ENCODE data around the gene UVSSA.
"Not testable (repeated sequence)": the region's sequence is repeated elsewhere in the genome, so short reads cannot be mapped to it uniquely, and the experiment has no call there.

Gene UVSSA

DNA sequence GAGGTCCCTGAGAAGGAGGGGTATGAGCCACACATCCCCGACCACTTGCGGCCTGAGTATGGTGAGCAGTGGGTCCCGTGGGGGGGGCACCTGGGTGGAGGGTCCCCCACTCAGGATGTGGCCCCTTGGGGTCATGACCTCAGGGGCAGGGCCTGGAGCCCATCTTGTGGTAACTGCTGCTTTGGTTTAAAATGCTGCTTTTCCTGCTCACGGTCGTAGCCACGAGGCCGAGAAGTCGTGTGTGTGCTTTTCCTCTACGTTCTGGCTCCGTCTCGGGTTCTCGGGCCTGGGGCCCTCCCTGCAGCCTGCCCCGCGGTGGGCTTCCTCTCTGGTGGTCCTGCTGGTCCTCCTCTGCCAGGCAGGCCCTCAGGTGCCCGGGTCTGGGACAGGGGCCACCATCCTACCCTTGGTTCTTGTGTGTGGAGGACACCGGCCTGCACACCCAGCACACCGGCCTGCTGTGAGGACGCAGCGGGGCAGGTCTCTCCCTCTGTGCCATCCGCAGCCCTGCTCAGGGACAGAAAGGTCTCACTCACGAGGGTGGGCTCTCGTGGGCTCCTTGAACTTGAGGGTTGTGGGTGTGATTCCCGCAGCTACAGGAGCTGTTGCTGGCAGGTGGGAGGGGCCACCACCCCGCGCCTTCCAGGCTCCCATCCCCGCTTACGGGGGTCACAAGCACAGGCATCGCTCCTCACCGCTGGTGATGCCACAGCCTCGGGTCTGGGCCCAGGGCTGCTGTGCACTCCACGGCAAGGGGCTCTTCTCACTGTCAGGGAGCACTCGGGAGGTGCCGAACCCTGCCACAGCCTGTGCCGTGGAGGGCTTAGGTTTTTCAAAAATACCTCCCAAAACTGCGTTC, 19.6 kb downstream of the UVSSA start:
- ATAC-seq (ENCODE audit: low read depth) = no peak
- H3K9me3 Mint-ChIP-seq = no peaks in the 10 kb centered on the region
- H3K27ac Mint-ChIP-seq = no peak overlapping the region
- peaks cover 6% of the 10 kb centered on the region for H3K4me1 Mint-ChIP-seq
- H3K4me3 Mint-ChIP-seq = no peak overlapping the region
- H3K27me3 Mint-ChIP-seq = no peaks in the 10 kb centered on the region
- H3K36me3 Mint-ChIP-seq = peaks cover 15% of the 10 kb centered on the region
- no peak for DNase-seq (ENCODE audit: low spot score in 2 of 2)

DNA sequence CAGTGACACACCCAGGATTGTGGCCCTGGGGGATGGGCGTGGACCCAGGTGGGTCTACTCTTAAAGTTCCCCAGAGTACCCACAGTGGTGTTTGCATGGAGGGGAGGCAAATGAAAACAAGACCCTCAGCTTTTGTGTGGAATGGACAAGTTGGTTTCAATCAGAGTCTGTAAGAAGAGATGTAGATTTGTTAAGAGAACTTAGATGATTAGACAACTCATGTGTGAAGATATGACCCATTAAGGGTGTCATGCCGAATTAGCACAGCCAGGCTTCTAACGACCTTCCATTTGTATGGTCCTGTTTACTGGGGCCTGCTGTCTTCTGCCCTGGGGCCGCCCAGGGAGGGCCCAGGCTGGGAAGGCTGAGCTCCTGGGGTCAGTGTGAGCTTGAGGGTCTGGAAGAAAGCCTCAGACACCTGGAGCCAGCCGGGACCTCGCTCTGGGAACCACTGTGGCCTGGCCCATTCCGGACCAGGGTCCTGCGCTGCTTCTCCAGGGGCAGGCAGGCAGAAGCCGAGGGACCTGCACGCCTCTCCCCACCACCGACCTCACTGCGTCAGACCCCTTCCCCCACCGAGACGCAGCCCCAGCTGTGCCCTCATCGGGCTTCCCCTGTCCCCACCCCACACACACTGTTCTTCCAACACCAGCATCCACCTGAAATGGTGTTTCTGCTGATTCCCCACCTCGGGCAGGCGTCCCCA, 20.4 kb downstream of the UVSSA start:
- H3K9me3 Mint-ChIP-seq = no peaks in the 10 kb centered on the region
- H3K27ac Mint-ChIP-seq = no peak overlapping the region
- H3K36me3 Mint-ChIP-seq = peaks cover 20% of the 10 kb centered on the region

GRCh38 chr4:1367936-1368289, 20.9 kb downstream of the UVSSA start:
- Mint-ChIP-seq H3K36me3 (peaks cover 25% of the 10 kb centered on the region), H3K27me3 (no peaks in the 10 kb centered on the region)

More for the DNA sequence above, 20.4 kb downstream of the UVSSA start:
- DNase-seq (ENCODE audit: low spot score in 2 of 2) (no peak), ATAC-seq (ENCODE audit: low read depth) (no peak)
- Mint-ChIP-seq H3K4me3 (no peak overlapping the region), H3K4me1 (peaks cover 6% of the 10 kb centered on the region), H3K27me3 (no peaks in the 10 kb centered on the region)

DNA sequence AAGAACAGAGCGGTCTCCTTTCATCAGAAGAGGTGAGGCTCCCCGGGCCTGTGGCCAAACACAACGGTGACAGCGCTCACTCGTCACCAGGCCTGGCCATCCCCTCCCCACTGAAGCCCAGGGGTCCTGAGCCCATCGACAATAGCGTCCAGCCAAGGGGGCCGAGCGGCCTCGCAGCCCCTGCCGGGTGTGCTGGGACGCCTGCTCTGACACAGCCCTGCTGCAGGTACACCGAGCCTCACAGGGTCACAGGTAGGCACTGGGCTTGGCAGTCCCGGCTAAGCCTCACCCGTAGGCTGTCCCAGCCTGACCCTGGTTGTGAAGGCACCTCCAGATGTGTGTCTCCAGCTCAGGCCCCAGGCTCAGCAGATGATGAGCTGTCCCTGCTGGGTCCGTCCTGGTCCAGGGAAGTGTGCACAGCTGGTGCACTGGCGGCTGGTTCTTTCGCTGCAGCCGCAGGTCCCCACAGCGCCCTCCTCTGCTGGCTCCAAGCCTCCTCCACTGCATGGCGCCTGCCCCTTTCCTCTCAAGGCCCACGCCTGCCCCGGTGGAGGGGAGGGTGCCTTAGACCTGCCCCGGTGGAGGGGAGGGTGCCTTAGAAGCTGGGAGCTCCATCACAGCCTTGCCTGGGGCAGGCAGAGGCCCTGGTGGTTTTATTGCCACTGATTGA, 21.5 kb downstream of the UVSSA start:
- no peak for DNase-seq (ENCODE audit: low spot score in 2 of 2)
- Mint-ChIP-seq H3K4me3 (no peak overlapping the region), H3K9me3 (no peaks in the 10 kb centered on the region), H3K27ac (no peak overlapping the region), H3K36me3 (peaks cover 30% of the 10 kb centered on the region), H3K4me1 (peaks cover 6% of the 10 kb centered on the region), H3K27me3 (no peaks in the 10 kb centered on the region)
- ATAC-seq (ENCODE audit: low read depth) = no peak

More at GRCh38 chr4:1367936-1368289, 20.9 kb downstream of the UVSSA start:
- DNase-seq (ENCODE audit: low spot score in 2 of 2) (no peak), ATAC-seq (ENCODE audit: low read depth) (no peak)
- Mint-ChIP-seq H3K4me1 (peaks cover 6% of the 10 kb centered on the region), H3K9me3 (no peaks in the 10 kb centered on the region), H3K27ac (no peak overlapping the region), H3K4me3 (no peak overlapping the region)

GRCh38 chr4:1369091-1369450, 22.1 kb downstream of the UVSSA start:
- Mint-ChIP-seq H3K36me3 (peaks cover 35% of the 10 kb centered on the region), H3K4me1 (peaks cover 6% of the 10 kb centered on the region), H3K9me3 (no peaks in the 10 kb centered on the region), H3K27ac (no peak overlapping the region), H3K27me3 (no peaks in the 10 kb centered on the region), H3K4me3 (no peak overlapping the region)
- ATAC-seq (ENCODE audit: low read depth) (no peak), DNase-seq (ENCODE audit: low spot score in 2 of 2) (no peak)

- peaks cover 36% of the 10 kb centered on the region for H3K36me3 Mint-ChIP-seq
- no peak overlapping the region for H3K27ac Mint-ChIP-seq
- H3K9me3 Mint-ChIP-seq = no peaks in the 10 kb centered on the region
- ATAC-seq (ENCODE audit: low read depth) = no peak
- H3K4me1 Mint-ChIP-seq = peaks cover 6% of the 10 kb centered on the region
- H3K27me3 Mint-ChIP-seq = no peaks in the 10 kb centered on the region
- DNase-seq (ENCODE audit: low spot score in 2 of 2) = no peak
- no peak overlapping the region for H3K4me3 Mint-ChIP-seq
Measured at GRCh38 chr4:1369479-1370079, 22.6 kb downstream of the UVSSA start.

DNA sequence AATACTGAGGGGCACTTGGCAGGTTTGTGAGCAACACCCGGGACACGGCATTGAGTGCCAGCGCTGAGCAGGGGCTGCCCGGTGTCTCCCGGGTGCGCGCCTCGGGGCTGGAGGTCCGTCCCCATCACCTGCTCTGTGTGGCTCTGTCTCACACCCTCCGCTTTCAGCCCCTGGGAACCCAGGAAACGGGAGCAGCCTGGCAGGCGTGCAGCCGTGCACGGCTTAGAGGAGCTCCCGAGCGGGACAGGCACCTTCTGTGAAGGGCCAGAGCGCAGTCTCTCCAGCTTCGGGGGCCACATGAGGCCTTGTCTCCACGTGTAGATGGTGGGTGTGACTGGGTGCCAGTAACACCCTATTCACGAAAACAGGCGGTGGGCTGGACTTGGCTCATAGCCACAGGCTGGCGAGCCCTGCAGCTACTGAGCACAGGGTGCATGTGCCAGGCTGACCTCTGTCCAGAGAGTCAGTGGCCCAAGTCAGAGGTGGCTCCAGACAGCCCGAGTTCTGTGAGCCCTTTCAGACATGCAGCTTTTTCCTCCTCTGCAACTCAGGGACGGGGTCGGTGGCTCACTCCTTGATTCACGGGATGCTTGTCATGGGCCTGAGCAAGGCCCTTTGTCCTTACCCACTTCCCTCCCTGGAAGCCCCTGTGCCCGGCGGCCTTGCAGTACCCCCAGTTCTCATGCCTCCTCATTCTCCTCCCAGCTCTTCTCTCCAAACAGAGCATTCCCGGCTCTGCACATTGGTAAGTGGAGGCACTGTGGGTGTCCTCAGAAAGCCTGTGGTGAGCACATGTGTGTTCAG, 23.5 kb downstream of the UVSSA start:
- Mint-ChIP-seq H3K36me3 (peaks cover 36% of the 10 kb centered on the region), H3K27me3 (no peaks in the 10 kb centered on the region), H3K27ac (no peak overlapping the region), H3K4me3 (no peak overlapping the region), H3K4me1 (peaks cover 6% of the 10 kb centered on the region), H3K9me3 (no peaks in the 10 kb centered on the region)
- ATAC-seq (ENCODE audit: low read depth) = no peak
- no peak for DNase-seq (ENCODE audit: low spot score in 2 of 2)

- Mint-ChIP-seq H3K36me3 (peaks cover 33% of the 10 kb centered on the region), H3K4me1 (no peaks in the 10 kb centered on the region), H3K27me3 (no peaks in the 10 kb centered on the region), H3K9me3 (no peaks in the 10 kb centered on the region), H3K4me3 (no peak overlapping the region), H3K27ac (no peak overlapping the region)
- no peak for ATAC-seq (ENCODE audit: low read depth)
- DNase-seq (ENCODE audit: low spot score in 2 of 2) = no peak
Measured at GRCh38 chr4:1371176-1372165, 24.5 kb downstream of the UVSSA start.

- H3K9me3 Mint-ChIP-seq; H3K4me1 Mint-ChIP-seq; H3K27me3 Mint-ChIP-seq; DNase-seq (ENCODE audit: low spot score in 2 of 2); ATAC-seq (ENCODE audit: low read depth); H3K27ac Mint-ChIP-seq; H3K4me3 Mint-ChIP-seq: not testable (repeated sequence)
- peaks cover 33% of the 10 kb centered on the region for H3K36me3 Mint-ChIP-seq
Measured at GRCh38 chr4:1372576-1372975, 25.6 kb downstream of the UVSSA start.

DNA sequence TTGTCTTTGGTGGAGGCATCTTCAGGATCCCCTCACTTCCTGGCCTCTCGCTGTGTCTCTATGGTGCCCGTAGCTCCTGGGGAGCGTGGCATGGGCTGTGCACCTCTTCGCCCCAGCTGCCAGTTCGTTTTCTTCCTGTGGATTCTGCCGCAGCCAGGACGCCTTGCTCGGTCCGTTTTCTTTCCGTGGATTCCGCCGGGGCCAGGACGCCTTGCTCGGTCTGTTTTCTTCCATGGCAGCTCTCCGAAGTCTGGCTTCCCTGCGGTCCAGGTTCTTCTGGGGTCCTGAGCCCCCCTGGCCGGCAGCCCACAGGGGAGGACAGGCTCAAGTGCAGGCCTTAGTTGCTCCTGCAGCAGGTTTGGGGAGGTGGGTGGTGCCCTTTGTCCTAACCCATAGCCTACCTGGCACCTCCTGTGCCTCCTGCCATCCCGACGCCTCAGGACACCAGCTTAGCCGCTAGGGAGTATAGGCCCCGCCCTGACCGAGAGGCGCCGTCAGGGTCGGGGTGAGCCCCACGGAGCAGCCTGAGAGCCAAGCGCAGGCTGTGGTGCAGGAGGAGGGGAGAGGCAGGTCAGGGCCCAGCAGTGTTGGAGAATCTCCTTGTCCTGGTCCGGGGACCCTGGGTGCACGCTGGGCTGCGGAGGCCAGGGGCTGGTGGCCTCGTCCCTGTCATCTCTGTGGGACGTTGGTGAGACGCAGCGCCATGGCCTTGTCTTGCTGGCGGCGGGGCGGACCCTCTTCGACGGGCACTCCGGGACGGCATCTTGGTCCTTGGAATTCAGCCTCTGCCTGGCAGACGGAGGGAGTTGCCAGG, 27.1 kb downstream of the UVSSA start:
- Mint-ChIP-seq H3K36me3 (peaks cover 30% of the 10 kb centered on the region), H3K27me3 (no peaks in the 10 kb centered on the region)
- no peak for ATAC-seq (ENCODE audit: low read depth)

DNA sequence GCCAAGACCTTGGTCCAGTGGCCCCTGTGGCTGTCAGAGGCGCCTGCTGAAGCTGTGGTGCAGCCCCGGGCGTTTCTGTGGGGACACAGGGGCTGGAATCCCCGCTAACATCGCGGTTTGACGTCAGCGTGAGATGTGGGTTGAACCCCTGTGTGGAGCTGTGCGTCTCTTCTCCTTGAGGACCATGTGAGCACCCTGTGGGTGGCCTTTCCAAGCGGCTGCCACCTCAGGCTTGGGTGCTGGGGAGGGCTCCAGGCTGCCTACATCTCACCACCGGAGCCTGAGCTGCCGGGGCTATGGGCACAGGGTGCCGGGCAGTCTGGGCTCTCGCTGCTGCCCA, 27.7 kb downstream of the UVSSA start:
- no peak for ATAC-seq (ENCODE audit: low read depth)
- Mint-ChIP-seq H3K4me1 (no peaks in the 10 kb centered on the region), H3K9me3 (no peaks in the 10 kb centered on the region), H3K27me3 (no peaks in the 10 kb centered on the region), H3K4me3 (no peak overlapping the region), H3K36me3 (peaks cover 27% of the 10 kb centered on the region), H3K27ac (no peak overlapping the region)
- no peak for DNase-seq (ENCODE audit: low spot score in 2 of 2)

More for the DNA sequence above, 27.1 kb downstream of the UVSSA start:
- DNase-seq (ENCODE audit: low spot score in 2 of 2) = no peak
- Mint-ChIP-seq H3K4me1 (no peaks in the 10 kb centered on the region), H3K9me3 (no peaks in the 10 kb centered on the region), H3K4me3 (no peak overlapping the region), H3K27ac (no peak overlapping the region)

GRCh38 chr4:1375051-1375721, 28.2 kb downstream of the UVSSA start:
- H3K4me3 Mint-ChIP-seq = no peak overlapping the region
- no peaks in the 10 kb centered on the region for H3K4me1 Mint-ChIP-seq
- DNase-seq (ENCODE audit: low spot score in 2 of 2) = no peak
- H3K27ac Mint-ChIP-seq = no peak overlapping the region
- no peak for ATAC-seq (ENCODE audit: low read depth)
- H3K36me3 Mint-ChIP-seq = peaks cover 27% of the 10 kb centered on the region
- H3K27me3 Mint-ChIP-seq = no peaks in the 10 kb centered on the region
- no peaks in the 10 kb centered on the region for H3K9me3 Mint-ChIP-seq
